ENCODE data around the gene ZNF445. TPM values are rescaled to one million over a fixed set of nuclear protein-coding genes. Genes with fewer than 3 reads are reported as not detected.
A peak's percentile ranks its signal among the peaks of the same experiment; 100 is the strongest.

The ZNF445 gene
- total and polyA plus RNA-seq, 9 of the 15 experiments (the other 6 are each of a cell fraction or from before 2014, with no cell fraction given), result 1.2 to 26.9 (median 10.6) TPM

DNA sequence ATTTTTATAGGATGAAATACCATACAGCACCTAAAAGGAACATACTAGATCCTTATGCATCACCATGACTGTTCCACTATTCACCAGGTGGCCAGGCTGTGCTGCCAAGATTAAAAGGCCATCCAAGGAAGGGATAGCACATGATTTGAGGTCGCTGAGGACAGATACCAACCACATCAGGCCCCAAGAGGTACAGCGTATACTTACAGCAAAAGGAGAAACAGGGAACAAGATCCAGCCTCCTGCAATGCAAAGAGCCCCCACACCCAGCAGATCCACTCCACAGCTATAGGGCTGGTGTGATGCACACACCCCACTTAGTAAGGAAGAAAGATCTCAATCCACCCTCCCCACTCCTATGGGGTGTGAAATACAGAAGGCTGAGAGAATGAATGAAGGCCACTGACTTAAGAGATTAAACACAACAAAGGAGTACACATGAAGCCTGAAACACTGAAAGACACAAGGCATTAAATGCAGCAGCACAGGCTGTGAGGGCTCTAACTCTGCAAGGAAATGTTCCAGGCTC is 32.0 kb upstream of the ZNF445 start:
- WGBS (ENCODE audit: insufficient coverage, low coverage, missing lambda C conversion rate), result 0% methylated on average over 2 of the region's 2 CpGs
- H3K27me3 ChIP-seq (ENCODE audit: control insufficient read depth in 2 of 2, insufficient read depth in 2 of 2, low read length in 2 of 2), result no peaks in the 10 kb centered on the region
- POLR2A ChIA-PET, result interaction anchor here (1.9 to 2.1 kb wide), 2 partner anchors 9 to 171 kb away, joined by 6 to 8 read pairs; partner anchors contain the start of gene TCAIM
- BruUV-seq (replicated peaks), result no TSS peak
- H2AFZ ChIP-seq (ENCODE audit: low read depth, low read length), result peak overlapping the region; percentile 17
- in situ Hi-C loops (cut with MboI), result no loop called here
- H3K36me3 ChIP-seq (ENCODE audit: control insufficient read depth, insufficient read depth, low read length), result peaks cover 16% of the 10 kb centered on the region
- peak overlapping the region; percentile 61 to 81; a peak in 3 of 4 replicates for H3K9ac ChIP-seq (ENCODE audit: insufficient read depth in 1 of 2, low read depth in 2 of 2, low read length in 2 of 2)
- CTCF ChIA-PET (ENCODE audit: low intra/inter-chr PET ratio), result no interaction called here
- H3K27ac ChIP-seq (ENCODE audit: extremely low read depth, low read depth, low read length), result peak overlapping the region; percentile 67
- no peak for FAIRE-seq
- H3K9me1 ChIP-seq (ENCODE audit: control insufficient read depth, insufficient read depth, low read length), result peaks cover 4% of the 10 kb centered on the region
- peak; percentile 32 to 66 (median 46) for DNase-seq (ENCODE audit: extremely low read depth in 1 of 4, low spot score in 3 of 4)
- peak overlapping the region; percentile 96 for H3K4me2 ChIP-seq (ENCODE audit: insufficient read depth, low read length)
- peak; percentile 73 for ATAC-seq
- intact Hi-C loops (cut with micrococcal nuclease), result loop anchor here (5.0 kb wide), 1 partner anchor 748 kb away; no protein-coding TSS in a partner anchor
- 0 out of 2 replicates have a peak, but pooled peaks cover 3% of the 10 kb centered on the region for H3K9me3 ChIP-seq (replicated peaks; ENCODE audit: control insufficient read depth, insufficient read depth, low read depth, low read length)
- 0 out of 2 replicates have a peak, but pooled peaks cover 5% of the 10 kb centered on the region for H4K20me1 ChIP-seq (replicated peaks; ENCODE audit: control insufficient read depth, insufficient read depth, low read length)
- peaks cover 60% of the 10 kb centered on the region for H3K79me2 ChIP-seq (ENCODE audit: control insufficient read depth, insufficient read depth, low read length)
- peaks cover 5 to 17% of the 10 kb centered on the region in 2 experiments; a peak in 4 of 5 replicates for H3K4me1 ChIP-seq (replicated peaks in 1 of 2; ENCODE audit: control insufficient read depth in 2 of 2, insufficient read depth in 2 of 2, low read length in 2 of 2)
- H3K4me3 ChIP-seq, result peak overlapping the region; percentile 91
- TF ChIP-seq, protein P1, sequence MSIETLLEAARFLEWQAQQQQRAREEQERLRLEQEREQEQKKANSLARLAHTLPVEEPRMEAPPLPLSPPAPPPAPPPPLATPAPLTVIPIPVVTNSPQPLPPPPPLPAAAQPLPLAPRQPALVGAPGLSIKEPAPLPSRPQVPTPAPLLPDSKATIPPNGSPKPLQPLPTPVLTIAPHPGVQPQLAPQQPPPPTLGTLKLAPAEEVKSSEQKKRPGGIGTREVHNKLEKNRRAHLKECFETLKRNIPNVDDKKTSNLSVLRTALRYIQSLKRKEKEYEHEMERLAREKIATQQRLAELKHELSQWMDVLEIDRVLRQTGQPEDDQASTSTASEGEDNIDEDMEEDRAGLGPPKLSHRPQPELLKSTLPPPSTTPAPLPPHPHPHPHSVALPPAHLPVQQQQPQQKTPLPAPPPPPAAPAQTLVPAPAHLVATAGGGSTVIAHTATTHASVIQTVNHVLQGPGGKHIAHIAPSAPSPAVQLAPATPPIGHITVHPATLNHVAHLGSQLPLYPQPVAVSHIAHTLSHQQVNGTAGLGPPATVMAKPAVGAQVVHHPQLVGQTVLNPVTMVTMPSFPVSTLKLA (conservative IDR thresholded peaks at IDR 0.05), result peak in 1 of 2 experiments; percentile 57; a peak in 2 of 4 replicates
- TF ChIP-seq HDAC1 (IDR thresholded peaks at IDR 0.05) (peak in 1 of 2 experiments; percentile 56; a peak in 2 of 4 replicates), NCOA1 (IDR thresholded peaks at IDR 0.05; ENCODE audit: low read depth) (no peak; the same call in 1 of the 2 replicates), KAT8 (IDR thresholded peaks at IDR 0.05; ENCODE audit: low read depth) (no peak), ZNF780A (CRISPR knock-in tag; IDR thresholded peaks at IDR 0.05) (no peak), GABPB1 (CRISPR knock-in tag; IDR thresholded peaks at IDR 0.05) (0 out of 2 replicates have a peak, but pooled peaks have one; percentile 19), TRIM24 (IDR thresholded peaks at IDR 0.05) (peak in 1 of 2 experiments; percentile 14; a peak in 1 of 4 replicates), SMARCA5 (IDR thresholded peaks at IDR 0.05) (peak; percentile 43; the same call in 1 of the 2 replicates), KDM1A (IDR thresholded peaks at IDR 0.05) (peak; percentile 37 to 46; a peak in 2 of 4 replicates), RCOR1 (IDR thresholded peaks at IDR 0.05; ENCODE audit: borderline replicate concordance in 1 of 2, low read depth in 2 of 2, low read length in 2 of 2) (0 out of 4 replicates have a peak, but pooled peaks of 1 of the 2 experiments have one; percentile 19), SMARCA4 (IDR thresholded peaks at IDR 0.05) (peak; percentile 33; the same call in 1 of the 2 replicates), ZC3H11A (IDR thresholded peaks at IDR 0.05; ENCODE audit: low read depth, low read length) (no peak), NFIC (IDR thresholded peaks at IDR 0.05) (peak; percentile 24; the same call in 1 of the 2 replicates), EHMT2 (IDR thresholded peaks at IDR 0.05) (peak; percentile 18; the same call in 1 of the 2 replicates), SRSF3 (IDR thresholded peaks at IDR 0.05; ENCODE audit: insufficient read depth, low read length) (no peak), SNIP1 (IDR thresholded peaks at IDR 0.05; ENCODE audit: low read depth) (no peak)
- TF ChIP-seq, protein P2, sequence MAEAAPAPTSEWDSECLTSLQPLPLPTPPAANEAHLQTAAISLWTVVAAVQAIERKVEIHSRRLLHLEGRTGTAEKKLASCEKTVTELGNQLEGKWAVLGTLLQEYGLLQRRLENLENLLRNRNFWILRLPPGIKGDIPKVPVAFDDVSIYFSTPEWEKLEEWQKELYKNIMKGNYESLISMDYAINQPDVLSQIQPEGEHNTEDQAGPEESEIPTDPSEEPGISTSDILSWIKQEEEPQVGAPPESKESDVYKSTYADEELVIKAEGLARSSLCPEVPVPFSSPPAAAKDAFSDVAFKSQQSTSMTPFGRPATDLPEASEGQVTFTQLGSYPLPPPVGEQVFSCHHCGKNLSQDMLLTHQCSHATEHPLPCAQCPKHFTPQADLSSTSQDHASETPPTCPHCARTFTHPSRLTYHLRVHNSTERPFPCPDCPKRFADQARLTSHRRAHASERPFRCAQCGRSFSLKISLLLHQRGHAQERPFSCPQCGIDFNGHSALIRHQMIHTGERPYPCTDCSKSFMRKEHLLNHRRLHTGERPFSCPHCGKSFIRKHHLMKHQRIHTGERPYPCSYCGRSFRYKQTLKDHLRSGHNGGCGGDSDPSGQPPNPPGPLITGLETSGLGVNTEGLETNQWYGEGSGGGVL (CRISPR knock-in tag; IDR thresholded peaks at IDR 0.05), result no peak
- TF ChIP-seq, protein P3, sequence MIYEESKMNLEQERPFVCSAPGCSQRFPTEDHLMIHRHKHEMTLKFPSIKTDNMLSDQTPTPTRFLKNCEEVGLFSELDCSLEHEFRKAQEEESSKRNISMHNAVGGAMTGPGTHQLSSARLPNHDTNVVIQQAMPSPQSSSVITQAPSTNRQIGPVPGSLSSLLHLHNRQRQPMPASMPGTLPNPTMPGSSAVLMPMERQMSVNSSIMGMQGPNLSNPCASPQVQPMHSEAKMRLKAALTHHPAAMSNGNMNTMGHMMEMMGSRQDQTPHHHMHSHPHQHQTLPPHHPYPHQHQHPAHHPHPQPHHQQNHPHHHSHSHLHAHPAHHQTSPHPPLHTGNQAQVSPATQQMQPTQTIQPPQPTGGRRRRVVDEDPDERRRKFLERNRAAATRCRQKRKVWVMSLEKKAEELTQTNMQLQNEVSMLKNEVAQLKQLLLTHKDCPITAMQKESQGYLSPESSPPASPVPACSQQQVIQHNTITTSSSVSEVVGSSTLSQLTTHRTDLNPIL (CRISPR knock-in tag; IDR thresholded peaks at IDR 0.05), result no peak

All from K562 (cell line).